ENCODE measurements around the gene CHRFAM7A. TPM values are rescaled to one million over a fixed set of nuclear protein-coding genes. Genes with fewer than 3 reads are reported as not detected.
"Not testable (repeated sequence)": the region's sequence is repeated elsewhere in the genome, so short reads cannot be mapped to it uniquely, and the experiment has no call there.

CHRFAM7A gene
- polyA plus RNA-seq (ENCODE audit: insufficient read length in 4 of 4): 1 to 10 TPM; 1.2 to 4.1 (median 2.3) TPM

GRCh38 chr15:30392766-30393663 lies at the start of gene CHRFAM7A:
CHRFAM7A (minus strand) TSS chr15:30393540; CDS start chr15:30383351, 10,189 bp downstream.
- not testable (repeated sequence) for DNase-seq (ENCODE audit: low read depth in 4 of 4, low spot score in 3 of 4)

GRCh38 chr15:30438348-30438747 lies 45.0 kb upstream of the CHRFAM7A start:
- not testable (repeated sequence) for DNase-seq (ENCODE audit: low read depth in 4 of 4, low spot score in 3 of 4)

GRCh38 chr15:30435878-30436277 lies 42.5 kb upstream of the CHRFAM7A start:
- not testable (repeated sequence) for DNase-seq (ENCODE audit: low read depth in 4 of 4, low spot score in 3 of 4)

- not testable (repeated sequence) for DNase-seq (ENCODE audit: low read depth in 4 of 4, low spot score in 3 of 4)
These were observed 27.4 kb upstream of the CHRFAM7A start for GRCh38 chr15:30420723-30421122.

GRCh38 chr15:30414160-30414559 lies 20.8 kb upstream of the CHRFAM7A start, which contains the start of gene GOLGA8R:
GOLGA8R (minus strand) TSS chr15:30414260; CDS start chr15:30414162, 98 bp downstream.
- not testable (repeated sequence) for DNase-seq (ENCODE audit: low read depth in 4 of 4, low spot score in 3 of 4)

GRCh38 chr15:30407636-30408035 lies 14.3 kb upstream of the CHRFAM7A start:
- not testable (repeated sequence) for DNase-seq (ENCODE audit: low read depth in 4 of 4, low spot score in 3 of 4)

GRCh38 chr15:30398988-30399387 lies 5.6 kb upstream of the CHRFAM7A start:
- not testable (repeated sequence) for DNase-seq (ENCODE audit: low read depth in 4 of 4, low spot score in 3 of 4)

- not testable (repeated sequence) for DNase-seq (ENCODE audit: low read depth in 4 of 4, low spot score in 3 of 4)
These were observed 288 bp upstream of the CHRFAM7A start for GRCh38 chr15:30393664-30393991.

- DNase-seq (ENCODE audit: low read depth in 4 of 4, low spot score in 3 of 4): not testable (repeated sequence)
These were observed 6.9 kb downstream of the CHRFAM7A start for GRCh38 chr15:30386318-30386887.

- DNase-seq (ENCODE audit: low read depth in 4 of 4, low spot score in 3 of 4): not testable (repeated sequence)
These were observed 16.3 kb downstream of the CHRFAM7A start for GRCh38 chr15:30377082-30377413.

GRCh38 chr15:30376375-30377081 lies 16.8 kb downstream of the CHRFAM7A start:
- not testable (repeated sequence) for DNase-seq (ENCODE audit: low read depth in 4 of 4, low spot score in 3 of 4)

- not testable (repeated sequence) for DNase-seq (ENCODE audit: low read depth in 4 of 4, low spot score in 3 of 4)
These were observed 17.5 kb downstream of the CHRFAM7A start for GRCh38 chr15:30375872-30376271.

- not testable (repeated sequence) for DNase-seq (ENCODE audit: low read depth in 4 of 4, low spot score in 3 of 4)
These were observed 18.5 kb downstream of the CHRFAM7A start for GRCh38 chr15:30374862-30375261.

GRCh38 chr15:30368271-30368670 lies 25.1 kb downstream of the CHRFAM7A start:
- not testable (repeated sequence) for DNase-seq (ENCODE audit: low read depth in 4 of 4, low spot score in 3 of 4)

- DNase-seq (ENCODE audit: low read depth in 4 of 4, low spot score in 3 of 4): not testable (repeated sequence)
These were observed 26.1 kb downstream of the CHRFAM7A start for GRCh38 chr15:30367246-30367645.

GRCh38 chr15:30361404-30361803 lies 31.9 kb downstream of the CHRFAM7A start:
- DNase-seq (ENCODE audit: low read depth in 4 of 4, low spot score in 3 of 4): not testable (repeated sequence)

GRCh38 chr15:30360990-30361389 lies 32.4 kb downstream of the CHRFAM7A start:
- DNase-seq (ENCODE audit: low read depth in 4 of 4, low spot score in 3 of 4): not testable (repeated sequence)

- not testable (repeated sequence) for DNase-seq (ENCODE audit: low read depth in 4 of 4, low spot score in 3 of 4)
These were observed 38.3 kb downstream of the CHRFAM7A start for GRCh38 chr15:30355043-30355442.

- DNase-seq (ENCODE audit: low read depth in 4 of 4, low spot score in 3 of 4): not testable (repeated sequence)
These were observed 43.5 kb downstream of the CHRFAM7A start for GRCh38 chr15:30349803-30350202.

- not testable (repeated sequence) for DNase-seq (ENCODE audit: low read depth in 4 of 4, low spot score in 3 of 4)
These were observed 56.8 kb downstream of the CHRFAM7A start for GRCh38 chr15:30336584-30336983.

GRCh38 chr15:30334152-30334551 lies 59.2 kb downstream of the CHRFAM7A start:
- DNase-seq (ENCODE audit: low read depth in 4 of 4, low spot score in 3 of 4): not testable (repeated sequence)

All from left renal pelvis (tissue), 4 donors.